Endothelial cell of umbilical vein (primary cell): ENCODE data around the gene TLE7. TPM values are rescaled to one million over a fixed set of nuclear protein-coding genes. Genes with fewer than 3 reads are reported as not detected.

Source experiments
- BruUV-seq: library from RNA; stranded (reverse); fragments of 400-500 nt; replicated peaks from 2 replicates; lab custom pipeline; 2021; lab: Mats Ljungman, UMichigan
- CTCF ChIA-PET: fragments of 300-600, 350-600 bp; sonication (Branson Sonifier 250); formaldehyde crosslinking; loops from one replicate; lab custom pipeline; 2021; ENCODE audit warnings: antibody characterized with exemption, inconsistent platforms; lab: Charles Lee
- POLR2A ChIA-PET: fragments of 300-600, 350-600 bp; sonication (Branson Sonifier 250); formaldehyde crosslinking; loops from one replicate; lab custom pipeline; 2021; ENCODE audit warnings: antibody characterized with exemption, inconsistent platforms; lab: Charles Lee
- DNase-seq: peaks from one replicate; pipeline ENCODE4 v3.0.0-alpha.2; 2011; ENCODE audit warnings: low read depth, low spot score
- FAIRE-seq: peaks from 2 replicates; lab custom pipeline; 2011; peaks lifted over from hg19 to GRCh38; lab: Jason Lieb, UNC
- H2AFZ ChIP-seq: 2 replicates; pipeline ENCODE4 v1.6.0; 2012; ENCODE audit warnings: low read depth, low read length, control low read depth, inconsistent platforms
- H3K27ac ChIP-seq: 2 replicates; pipeline ENCODE4 v1.5.1; 2011; ENCODE audit warnings: low read depth, mild to moderate bottlenecking, control low read depth, low read length, moderate library complexity; ENCODE audit not compliant: insufficient read depth
- H3K27me3 ChIP-seq, 2 experiments: 2 replicates each; pipeline versions ENCODE4 v1.6.0 to v1.6.1; 2011; ENCODE audit warnings: low read length in 2 of 2, mixed read lengths in 1 of 2; ENCODE audit not compliant: control insufficient read depth in 2 of 2, insufficient read depth in 2 of 2
- H3K36me3 ChIP-seq, 2 experiments: 2 replicates in 1 of 2; 3 replicates in 1 of 2; pipeline ENCODE4 v1.5.1; 2011; ENCODE audit warnings: low read length in 2 of 2, mild to moderate bottlenecking in 1 of 2, moderate library complexity in 1 of 2; ENCODE audit not compliant: control insufficient read depth in 2 of 2, insufficient read depth in 2 of 2; ENCODE audit errors: extremely low read depth in 1 of 2
- H3K4me1 ChIP-seq: 3 replicates; pipeline ENCODE4 v1.5.1; 2011; ENCODE audit warnings: mild to moderate bottlenecking, low read length; ENCODE audit not compliant: control insufficient read depth, insufficient read depth; ENCODE audit errors: extremely low read depth
- H3K4me2 ChIP-seq: 2 replicates; pipeline ENCODE4 v1.6.1; 2011; ENCODE audit warnings: low read length, control low read depth, mixed read lengths; ENCODE audit not compliant: insufficient read depth
- H3K4me3 ChIP-seq, 3 experiments: fragments of 200-600 bp in 1 of 3; sonication (generic), shearing (Covaris generic) in 1 of 3; replicated peaks in 1 of 3; 2 replicates each; pipeline ENCODE4 v1.5.1; 2011 to 2016; ENCODE audit warnings: control low read depth in 3 of 3, low read length in 3 of 3, mild to moderate bottlenecking in 2 of 3, inconsistent platforms in 1 of 3, low read depth in 1 of 3, moderate library complexity in 1 of 3; ENCODE audit not compliant: insufficient read depth in 1 of 3
- H3K79me2 ChIP-seq: 2 replicates; pipeline ENCODE4 v1.6.0; 2012; ENCODE audit warnings: low read length, inconsistent platforms; ENCODE audit not compliant: control insufficient read depth, insufficient read depth
- H3K9ac ChIP-seq: replicated peaks from 2 replicates; pipeline ENCODE3; 2011; ENCODE audit warnings: low read length, control low read depth; ENCODE audit not compliant: insufficient read depth; ENCODE audit errors: extremely low read depth
- H3K9me1 ChIP-seq: replicated peaks from 3 replicates; pipeline ENCODE4 v1.6.0; 2011; ENCODE audit warnings: mild to moderate bottlenecking, low read length; ENCODE audit not compliant: control insufficient read depth, insufficient read depth; ENCODE audit errors: extremely low read depth
- H3K9me3 ChIP-seq: replicated peaks from 2 replicates; pipeline ENCODE4 v1.5.1; 2012; ENCODE audit warnings: low read length, inconsistent platforms; ENCODE audit not compliant: control insufficient read depth, insufficient read depth
- H4K20me1 ChIP-seq: replicated peaks from 2 replicates; pipeline ENCODE3; 2011; ENCODE audit warnings: mild to moderate bottlenecking, low read length; ENCODE audit not compliant: control insufficient read depth, insufficient read depth; ENCODE audit errors: extremely low read depth
- EZH2 ChIP-seq: IDR thresholded peaks from 2 replicates; pipeline ENCODE4 v1.6.1; 2012; ENCODE audit warnings: borderline replicate concordance, low read depth, mild to moderate bottlenecking, moderate library complexity, low read length, inconsistent platforms; ENCODE audit not compliant: severe bottlenecking
- FOS ChIP-seq: IDR thresholded peaks from 2 replicates; pipeline ENCODE4 v1.6.1; 2011; ENCODE audit warnings: mild to moderate bottlenecking, low read length, moderate library complexity, borderline replicate concordance; ENCODE audit not compliant: insufficient read depth
- GATA2 ChIP-seq: IDR thresholded peaks from 2 replicates; pipeline ENCODE4 v1.7.0; 2011; ENCODE audit warnings: low read depth, mild to moderate bottlenecking, moderate library complexity, mixed read lengths, low read length; ENCODE audit not compliant: insufficient read length, insufficient read depth
- JUN ChIP-seq: IDR thresholded peaks from 2 replicates; pipeline ENCODE4 v1.6.1; 2011; ENCODE audit warnings: borderline replicate concordance, low read depth; ENCODE audit not compliant: insufficient read length, insufficient read depth
- MYC ChIP-seq: IDR thresholded peaks from one replicate; pipeline ENCODE4 v1.6.1; 2011; ENCODE audit warnings: mild to moderate bottlenecking, low read depth, low read length
- POLR2A ChIP-seq: IDR thresholded peaks from 2 replicates; pipeline ENCODE4 v1.6.1; 2012; ENCODE audit warnings: low read depth, mild to moderate bottlenecking, control low read depth, low read length
- POLR2AphosphoS5 ChIP-seq: IDR thresholded peaks from 2 replicates; pipeline ENCODE4 v1.6.1; 2012; ENCODE audit warnings: low read depth, mild to moderate bottlenecking, control low read depth, low read length, moderate library complexity; ENCODE audit not compliant: insufficient read depth
- dilution Hi-C: fragments of 300-500 bp; cut with MboI; formaldehyde crosslinking; loops from one replicate; pipeline ENCODE4 v1.15.0; 2019; ENCODE audit warnings: low sequenced_read_pairs; ENCODE audit not compliant: extremely low pct_ligation_motif_present
- intact Hi-C: fragments of 100-400 bp; cut with micrococcal nuclease; formaldehyde crosslinking; loops from one replicate; pipeline ENCODE4 v1.10.0; 2022
- polyA plus RNA-seq, 4 experiments: library from polyadenylated mRNA; depleted of rRNA in 3 of 4; stranded (reverse) in 3 of 4; unstranded in 1 of 4; fragments of >200 nt; gene quantifications; 2 replicates each; pipeline versions ENCODE4 v1.2.1 to v1.2.3, GENCODE V29; 2011 to 2012; ENCODE audit warnings: missing spikeins in 1 of 4
- total RNA-seq: library from RNA; stranded (reverse); gene quantifications from 2 replicates; pipeline ENCODE4 v1.2.3, GENCODE V29; 2021
- TF ChIP-seq, protein P1 (sequence below): IDR thresholded peaks from 2 replicates; pipeline ENCODE4 v1.6.1; 2011; ENCODE audit not compliant: insufficient read depth, insufficient read length
- TF ChIP-seq, protein P2 (sequence below), 2 donors: IDR thresholded peaks; 1 replicate in 1 of 2; 2 replicates in 1 of 2; pipeline ENCODE4 v1.5.1; 2011; ENCODE audit warnings: low read length in 2 of 2, mild to moderate bottlenecking in 2 of 2, moderate library complexity in 2 of 2, control low read depth in 1 of 2, inconsistent platforms in 1 of 2, low read depth in 1 of 2; ENCODE audit not compliant: insufficient read depth in 1 of 2; ENCODE audit errors: extremely low read depth in 1 of 2

The TLE7 gene
- total and polyA plus RNA-seq, 2 donors (not counting 3 experiments of a cell fraction or from before 2014, with no cell fraction given) = not detected

DNA sequence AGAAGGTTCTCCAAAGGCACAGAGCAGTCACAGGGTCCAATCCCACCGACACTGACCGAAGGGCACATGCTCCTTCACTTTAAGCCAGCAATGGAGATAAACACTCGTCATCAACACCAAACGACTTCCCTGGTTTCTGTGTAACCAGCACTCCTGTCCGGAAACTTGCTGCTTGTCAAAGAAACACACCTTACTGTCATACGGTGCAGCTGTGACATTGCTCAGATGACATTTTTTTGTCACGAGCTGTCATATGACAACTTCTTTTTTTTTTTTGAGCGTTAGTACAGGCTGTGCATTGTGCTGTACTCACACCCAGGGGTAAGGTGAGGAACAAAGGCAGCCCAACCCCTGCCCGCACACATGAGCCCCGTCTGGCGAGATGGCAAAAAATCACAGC, 39.2 kb downstream of the TLE7 start:
- TF ChIP-seq, protein P1, sequence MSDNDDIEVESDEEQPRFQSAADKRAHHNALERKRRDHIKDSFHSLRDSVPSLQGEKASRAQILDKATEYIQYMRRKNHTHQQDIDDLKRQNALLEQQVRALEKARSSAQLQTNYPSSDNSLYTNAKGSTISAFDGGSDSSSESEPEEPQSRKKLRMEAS = no peak
- TF ChIP-seq POLR2AphosphoS5 (no peak), MYC (no peak), POLR2A (no peak), FOS (no peak)
- TF ChIP-seq, protein P2, sequence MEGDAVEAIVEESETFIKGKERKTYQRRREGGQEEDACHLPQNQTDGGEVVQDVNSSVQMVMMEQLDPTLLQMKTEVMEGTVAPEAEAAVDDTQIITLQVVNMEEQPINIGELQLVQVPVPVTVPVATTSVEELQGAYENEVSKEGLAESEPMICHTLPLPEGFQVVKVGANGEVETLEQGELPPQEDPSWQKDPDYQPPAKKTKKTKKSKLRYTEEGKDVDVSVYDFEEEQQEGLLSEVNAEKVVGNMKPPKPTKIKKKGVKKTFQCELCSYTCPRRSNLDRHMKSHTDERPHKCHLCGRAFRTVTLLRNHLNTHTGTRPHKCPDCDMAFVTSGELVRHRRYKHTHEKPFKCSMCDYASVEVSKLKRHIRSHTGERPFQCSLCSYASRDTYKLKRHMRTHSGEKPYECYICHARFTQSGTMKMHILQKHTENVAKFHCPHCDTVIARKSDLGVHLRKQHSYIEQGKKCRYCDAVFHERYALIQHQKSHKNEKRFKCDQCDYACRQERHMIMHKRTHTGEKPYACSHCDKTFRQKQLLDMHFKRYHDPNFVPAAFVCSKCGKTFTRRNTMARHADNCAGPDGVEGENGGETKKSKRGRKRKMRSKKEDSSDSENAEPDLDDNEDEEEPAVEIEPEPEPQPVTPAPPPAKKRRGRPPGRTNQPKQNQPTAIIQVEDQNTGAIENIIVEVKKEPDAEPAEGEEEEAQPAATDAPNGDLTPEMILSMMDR (IDR thresholded peaks at IDR 0.05; ENCODE audit: extremely low read depth in 1 of 2, insufficient read depth in 1 of 2, low read depth in 1 of 2, low read length in 2 of 2) = no peak
- H3K9ac ChIP-seq = no peak overlapping the region
- dilution Hi-C loops (no loop called here), intact Hi-C loops (no loop called here)
- ChIA-PET CTCF (interaction anchor here (1.9 kb wide), 1 partner anchor 10 kb away, joined by 7 read pairs; no protein-coding TSS in a partner anchor), POLR2A (no interaction called here)
- no peaks in the 10 kb centered on the region for H3K27me3 ChIP-seq
- FAIRE-seq (no peak), DNase-seq (no peak)
- no peaks in the 10 kb centered on the region for H3K79me2 ChIP-seq
- no peaks in the 10 kb centered on the region for H3K9me3 ChIP-seq
- H3K27ac ChIP-seq = no peak overlapping the region
- H4K20me1 ChIP-seq = no peaks in the 10 kb centered on the region
- H3K36me3 ChIP-seq = no peaks in the 10 kb centered on the region
- H3K4me2 ChIP-seq = no peak overlapping the region
- H3K4me3 ChIP-seq = no peak overlapping the region
- BruUV-seq = no TSS peak
- no peak overlapping the region for H2AFZ ChIP-seq
- H3K9me1 ChIP-seq = no peaks in the 10 kb centered on the region
- no peaks in the 10 kb centered on the region for H3K4me1 ChIP-seq

DNA sequence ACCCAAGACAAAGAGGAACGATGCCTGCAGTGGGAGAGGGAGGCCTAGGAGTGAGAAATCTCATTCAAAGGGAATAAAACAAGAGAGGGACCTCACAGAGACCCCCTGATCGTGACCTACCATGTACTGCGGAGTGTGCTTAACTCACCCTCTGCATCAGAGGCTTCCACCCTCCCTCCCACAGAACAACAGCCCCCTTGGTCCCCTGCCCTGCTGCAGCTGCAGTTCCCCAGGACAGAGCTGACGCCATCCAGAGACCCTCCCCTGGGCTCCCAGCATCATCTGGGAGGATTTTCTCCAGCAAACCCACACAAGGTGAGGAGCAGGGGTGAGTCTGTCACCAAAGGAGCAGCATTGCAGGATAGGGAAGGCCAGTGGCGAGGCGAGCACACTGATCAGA, 39.8 kb downstream of the TLE7 start:
- Histone ChIP-seq H4K20me1 (no peaks in the 10 kb centered on the region), H3K36me3 (no peaks in the 10 kb centered on the region), H3K9ac (no peak overlapping the region), H3K27ac (no peak overlapping the region), H3K4me1 (no peaks in the 10 kb centered on the region), H3K9me3 (no peaks in the 10 kb centered on the region), H3K4me2 (no peak overlapping the region), H3K27me3 (no peaks in the 10 kb centered on the region), H3K9me1 (no peaks in the 10 kb centered on the region), H2AFZ (no peak overlapping the region), H3K79me2 (no peaks in the 10 kb centered on the region), H3K4me3 (no peak overlapping the region)
- dilution Hi-C loops (no loop called here), intact Hi-C loops (no loop called here)
- no peak for DNase-seq
- no peak for FAIRE-seq
- TF ChIP-seq EZH2 (no peak), GATA2 (no peak), FOS (no peak), JUN (no peak), POLR2AphosphoS5 (no peak), POLR2A (no peak), MYC (no peak)
- TF ChIP-seq, protein P1 = no peak
- TF ChIP-seq, protein P2 (IDR thresholded peaks at IDR 0.05; ENCODE audit: extremely low read depth in 1 of 2, insufficient read depth in 1 of 2, low read depth in 1 of 2, low read length in 2 of 2) = no peak
- ChIA-PET CTCF (interaction anchor here (1.2 kb wide), 1 partner anchor 97 kb away, joined by 3 read pairs; no protein-coding TSS in a partner anchor), POLR2A (no interaction called here)
- no TSS peak for BruUV-seq
